CD4-positive, alpha-beta T cell (primary cell): ENCODE results near the gene CDRT4. TPM values are rescaled to one million over a fixed set of nuclear protein-coding genes. Genes with fewer than 3 reads are reported as not detected.

Experiments used
- ATAC-seq: fragments of 200-7000 bp; cut with Tn5 transposase; one replicate; pipeline ENCODE4 v1.10.0; 2022; ENCODE audit warnings: mild to moderate bottlenecking; ENCODE audit not compliant: poor library complexity
- CTCF ChIA-PET: fragments of 350-600 bp; sonication (Branson Sonifier 250); formaldehyde crosslinking; loops from one replicate; lab custom pipeline; 2021; ENCODE audit warnings: antibody characterized with exemption, inconsistent platforms; lab: Charles Lee
- POLR2A ChIA-PET: fragments of 350-600 bp; sonication (Branson Sonifier 250); formaldehyde crosslinking; loops from one replicate; lab custom pipeline; 2021; ENCODE audit warnings: antibody characterized with exemption, inconsistent platforms; lab: Charles Lee
- DNase-seq, 14 experiments: peaks; one replicate each; pipeline ENCODE4 v3.0.0-alpha.2; 2013 to 2020; ENCODE audit warnings: mixed read lengths in 2 of 14
- H3K27ac ChIP-seq, 2 donors: one replicate each; pipeline versions ENCODE4 v1.5.1 to v1.7.0; 2013; ENCODE audit warnings: low read length in 2 of 2, low read depth in 1 of 2, mild to moderate bottlenecking in 1 of 2
- H3K27me3 ChIP-seq, 2 experiments: 1 replicate in 1 of 2; 2 replicates in 1 of 2; pipeline versions ENCODE4 v1.6.1 to v1.7.0; 2013; ENCODE audit warnings: low read length in 2 of 2, control low read depth in 1 of 2, mild to moderate bottlenecking in 1 of 2, moderate library complexity in 1 of 2; ENCODE audit not compliant: insufficient read depth in 2 of 2, control insufficient read depth in 1 of 2
- H3K36me3 ChIP-seq: one replicate; pipeline ENCODE4 v1.6.1; 2013; ENCODE audit warnings: low read length, control low read depth; ENCODE audit not compliant: insufficient read depth
- H3K4me1 ChIP-seq: one replicate; pipeline ENCODE4 v1.6.1; 2013; ENCODE audit warnings: low read length, control low read depth; ENCODE audit not compliant: insufficient read depth
- H3K4me3 ChIP-seq: one replicate; pipeline ENCODE4 v1.5.1; 2013; ENCODE audit warnings: mild to moderate bottlenecking, low read length, moderate library complexity
- H3K9me3 ChIP-seq, 2 experiments: 1 replicate in 1 of 2; 2 replicates in 1 of 2; pipeline versions ENCODE4 v1.6.1 to v1.7.0; 2013; ENCODE audit warnings: low read length in 2 of 2, mild to moderate bottlenecking in 2 of 2, control low read depth in 1 of 2, moderate library complexity in 1 of 2; ENCODE audit not compliant: control insufficient read depth in 1 of 2, insufficient read depth in 1 of 2
- H3K27ac Mint-ChIP-seq: one replicate; pipeline ENCODE4 v1.8.0; 2020; ENCODE audit warnings: mixed read lengths
- H3K27me3 Mint-ChIP-seq: one replicate; pipeline ENCODE4 v1.8.0; 2021; ENCODE audit warnings: mixed read lengths
- H3K36me3 Mint-ChIP-seq: one replicate; pipeline ENCODE4 v1.8.0; 2021; ENCODE audit warnings: low read depth, mixed read lengths
- H3K4me1 Mint-ChIP-seq: one replicate; pipeline ENCODE4 v1.8.0; 2021; ENCODE audit warnings: low read depth, mixed read lengths
- H3K4me3 Mint-ChIP-seq: one replicate; pipeline ENCODE4 v1.8.0; 2020; ENCODE audit warnings: mild to moderate bottlenecking, mixed read lengths
- H3K9me3 Mint-ChIP-seq: one replicate; pipeline ENCODE4 v1.8.0; 2020; ENCODE audit warnings: mixed read lengths
- CTCF ChIP-seq: fragments of 200-600 bp; IDR thresholded peaks from one replicate; pipeline ENCODE4 v1.8.0; 2022; ENCODE audit warnings: antibody characterized with exemption, mild to moderate bottlenecking
- intact Hi-C, 2 experiments: fragments of 100-400 bp; cut with DNase I in 1 of 2; cut with micrococcal nuclease in 1 of 2; formaldehyde crosslinking; loops; one replicate each; pipeline versions ENCODE4 v1.15.1 to v1.9.0; 2023 to 2025; cut with DNase I, micrococcal nuclease
- total RNA-seq, 174 experiments: library from RNA in 2 of 174; stranded (reverse) in 2 of 174; gene quantifications; one replicate each; pipeline ENCODE4 v1.2.3 and lab custom pipeline; 2021 to 2026

The CDRT4 gene
- total RNA-seq, 2 experiments from 2014 or later: 0.89 to 3.3 TPM

DNA sequence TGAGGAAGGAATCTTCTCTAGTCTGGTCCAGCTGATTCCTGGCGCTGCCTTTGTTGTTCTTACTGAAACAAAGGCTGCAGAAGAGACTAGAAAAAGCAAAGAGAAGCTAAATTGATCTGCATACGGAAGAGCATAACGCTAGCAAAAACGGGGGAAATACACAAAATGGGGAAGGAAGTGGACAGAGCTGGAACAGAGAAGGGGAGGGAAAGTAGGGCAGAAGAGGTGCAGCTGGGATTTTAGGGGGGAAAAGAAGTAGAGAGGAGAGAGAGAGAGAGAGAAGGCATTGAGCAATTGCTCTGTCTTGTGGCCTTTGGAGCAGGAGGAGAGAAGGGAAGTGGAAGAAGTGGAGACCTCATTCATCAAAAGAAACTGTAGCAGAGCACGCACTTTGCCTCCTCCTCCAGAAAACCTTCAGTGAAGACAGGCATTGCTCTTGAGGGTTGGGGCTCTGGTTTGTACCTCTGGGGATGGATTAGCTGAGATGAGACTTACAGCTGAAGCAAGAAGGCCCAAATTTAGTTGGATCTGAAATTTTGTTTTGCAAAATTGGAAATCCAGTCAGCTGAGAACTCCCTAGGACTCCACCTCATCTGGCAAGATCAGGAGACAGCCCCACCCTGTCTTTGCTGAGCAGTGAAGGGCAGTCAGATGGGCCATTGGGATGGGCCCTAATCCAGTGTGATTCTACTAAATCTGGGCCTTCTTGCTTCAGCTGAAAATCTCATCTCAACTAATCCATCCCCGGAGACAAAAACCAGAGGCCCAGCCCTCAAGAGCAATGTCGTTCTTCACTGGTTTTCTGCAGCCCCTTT lies 55.8 kb downstream of the CDRT4 start:
- no peaks in the 10 kb centered on the region for H3K9me3 ChIP-seq
- Mint-ChIP-seq H3K4me3 (no peak overlapping the region), H3K9me3 (no peaks in the 10 kb centered on the region), H3K36me3 (no peaks in the 10 kb centered on the region), H3K27me3 (no peaks in the 10 kb centered on the region), H3K27ac (no peak overlapping the region), H3K4me1 (no peaks in the 10 kb centered on the region)
- no peaks in the 10 kb centered on the region for H3K27me3 ChIP-seq
- intact Hi-C loops: no loop called here
- no peaks in the 10 kb centered on the region for H3K4me1 ChIP-seq
- no peak for DNase-seq
- H3K27ac ChIP-seq: no peak overlapping the region
- TF ChIP-seq CTCF: no peak
- CTCF ChIA-PET: no interaction called here
- no peaks in the 10 kb centered on the region for H3K36me3 ChIP-seq
- no peak overlapping the region for H3K4me3 ChIP-seq
- POLR2A ChIA-PET: no interaction called here
- ATAC-seq: no peak

GRCh38 chr17:15409721-15410250 lies 57.6 kb downstream of the CDRT4 start:
- Mint-ChIP-seq H3K27ac (no peak overlapping the region), H3K4me1 (no peaks in the 10 kb centered on the region)
- CTCF ChIA-PET: no interaction called here

GRCh38 chr17:15408803-15409202 lies 58.6 kb downstream of the CDRT4 start:
- Mint-ChIP-seq H3K9me3 (no peaks in the 10 kb centered on the region), H3K4me3 (no peak overlapping the region), H3K36me3 (no peaks in the 10 kb centered on the region), H3K4me1 (no peaks in the 10 kb centered on the region), H3K27ac (no peak overlapping the region), H3K27me3 (no peaks in the 10 kb centered on the region)
- intact Hi-C loops: no loop called here
- H3K9me3 ChIP-seq: no peaks in the 10 kb centered on the region
- no peaks in the 10 kb centered on the region for H3K36me3 ChIP-seq
- ChIA-PET POLR2A (no interaction called here), CTCF (no interaction called here)
- ATAC-seq (no peak), DNase-seq (no peak)
- no peaks in the 10 kb centered on the region for H3K4me1 ChIP-seq
- H3K27me3 ChIP-seq: peaks cover 0 to 2% of the 10 kb centered on the region in 2 experiments
- no peak overlapping the region for H3K4me3 ChIP-seq
- H3K27ac ChIP-seq: no peak overlapping the region
- no peak for TF ChIP-seq CTCF

More at GRCh38 chr17:15409721-15410250, 57.6 kb downstream of the CDRT4 start:
- intact Hi-C loops: no loop called here
- no peak overlapping the region for H3K4me3 ChIP-seq
- POLR2A ChIA-PET: no interaction called here
- Mint-ChIP-seq H3K27me3 (no peaks in the 10 kb centered on the region), H3K36me3 (no peaks in the 10 kb centered on the region), H3K9me3 (no peaks in the 10 kb centered on the region), H3K4me3 (no peak overlapping the region)
- TF ChIP-seq CTCF: no peak
- ATAC-seq (no peak), DNase-seq (no peak)
- H3K36me3 ChIP-seq: no peaks in the 10 kb centered on the region
- H3K27me3 ChIP-seq: peaks cover 0 to under 1% of the 10 kb centered on the region in 2 experiments
- H3K9me3 ChIP-seq: no peaks in the 10 kb centered on the region
- H3K27ac ChIP-seq: no peak overlapping the region
- no peaks in the 10 kb centered on the region for H3K4me1 ChIP-seq
